ENCODE measurements around the gene LMF1.
"Not testable (repeated sequence)": the region's sequence is repeated elsewhere in the genome, so short reads cannot be mapped to it uniquely, and the experiment has no call there.

Gene LMF1

DNA sequence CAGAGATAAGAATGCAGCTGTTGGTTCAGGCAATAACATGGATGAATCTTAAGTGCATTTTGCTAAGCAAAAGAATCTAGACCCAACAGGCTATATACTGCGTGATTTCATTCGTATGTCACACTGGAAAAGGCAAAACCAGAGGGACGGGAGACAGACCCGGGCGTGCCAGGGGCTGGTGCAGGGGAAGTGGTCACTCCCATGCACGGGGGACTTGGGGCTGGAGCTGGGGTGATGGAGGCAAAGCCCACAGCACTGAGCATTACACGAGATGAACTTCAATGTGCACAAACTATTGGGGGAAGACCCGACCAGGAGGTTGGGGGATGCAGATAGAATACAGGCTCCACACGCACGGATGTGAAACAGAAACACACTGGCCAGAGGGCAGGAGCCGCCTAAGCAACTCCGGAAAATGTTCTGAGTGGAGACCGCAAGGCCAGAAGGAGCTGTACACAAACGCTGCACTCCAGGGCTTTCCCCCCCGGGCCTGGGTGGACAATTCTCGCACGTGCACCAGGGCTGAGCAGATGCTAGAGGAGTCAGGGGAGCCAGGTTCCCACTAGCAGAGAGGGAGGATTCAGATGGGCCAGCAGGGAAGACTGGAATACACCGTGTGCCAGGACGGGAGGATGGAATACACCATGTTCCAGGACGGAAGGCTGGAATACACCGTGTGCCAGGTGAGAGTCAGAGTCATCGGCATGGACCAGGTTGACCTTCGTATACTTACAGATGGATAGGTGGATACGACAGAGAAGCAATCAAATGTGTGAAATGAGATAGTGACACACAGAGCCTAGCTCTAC is 11.3 kb downstream of the LMF1 start:
- Histone ChIP-seq H3K9ac (ENCODE audit: insufficient read length, low read depth) (no peak overlapping the region), H3K27me3 (ENCODE audit: insufficient read depth, insufficient read length) (no peaks in the 10 kb centered on the region), H3K4me3 (ENCODE audit: insufficient read length, low read depth) (no peak overlapping the region), H3K36me3 (ENCODE audit: insufficient read depth, insufficient read length, low read length) (peaks cover under 1% of the 10 kb centered on the region), H3K4me1 (ENCODE audit: insufficient read depth, insufficient read length) (peaks cover 6% of the 10 kb centered on the region), H3K9me3 (ENCODE audit: insufficient read depth, low read length) (no peaks in the 10 kb centered on the region)
- no peak for DNase-seq (ENCODE audit: low read depth, low spot score)
- TF ChIP-seq ZNF274 (IDR thresholded peaks at IDR 0.05; ENCODE audit: low read depth, low read length) = no peak
- no peak for TF ChIP-seq YY1 (IDR thresholded peaks at IDR 0.05; ENCODE audit: insufficient read depth, insufficient read length)
- no peak for TF ChIP-seq SUZ12 (IDR thresholded peaks at IDR 0.05; ENCODE audit: extremely low read depth, insufficient read depth, insufficient read length)

DNA sequence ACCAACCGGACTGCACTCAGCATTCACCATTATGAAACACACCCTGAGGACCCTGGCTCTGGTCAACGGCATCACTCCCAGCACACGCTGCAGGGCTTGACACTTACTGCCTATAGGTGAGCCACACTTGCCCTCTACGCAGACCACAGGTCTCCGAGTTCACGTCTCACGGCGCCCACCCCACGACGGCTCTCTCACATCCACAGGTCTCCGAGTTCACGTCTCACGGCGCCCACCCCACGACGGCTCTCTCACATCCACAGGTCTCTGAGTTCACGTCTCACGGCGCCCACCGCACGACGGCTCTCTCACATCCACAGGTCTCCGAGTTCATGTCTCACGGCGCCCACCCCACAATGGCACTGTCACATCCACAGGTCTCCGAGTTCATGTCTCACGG is 15.0 kb downstream of the LMF1 start:
- peaks cover 18% of the 10 kb centered on the region for H3K36me3 ChIP-seq (ENCODE audit: insufficient read depth, insufficient read length, low read length)
- H3K9me3 ChIP-seq (ENCODE audit: insufficient read depth, low read length); H3K4me1 ChIP-seq (ENCODE audit: insufficient read depth, insufficient read length); H3K4me3 ChIP-seq (ENCODE audit: insufficient read length, low read depth); H3K9ac ChIP-seq (ENCODE audit: insufficient read length, low read depth); H3K27me3 ChIP-seq (ENCODE audit: insufficient read depth, insufficient read length); DNase-seq (ENCODE audit: low read depth, low spot score): not testable (repeated sequence)

DNA sequence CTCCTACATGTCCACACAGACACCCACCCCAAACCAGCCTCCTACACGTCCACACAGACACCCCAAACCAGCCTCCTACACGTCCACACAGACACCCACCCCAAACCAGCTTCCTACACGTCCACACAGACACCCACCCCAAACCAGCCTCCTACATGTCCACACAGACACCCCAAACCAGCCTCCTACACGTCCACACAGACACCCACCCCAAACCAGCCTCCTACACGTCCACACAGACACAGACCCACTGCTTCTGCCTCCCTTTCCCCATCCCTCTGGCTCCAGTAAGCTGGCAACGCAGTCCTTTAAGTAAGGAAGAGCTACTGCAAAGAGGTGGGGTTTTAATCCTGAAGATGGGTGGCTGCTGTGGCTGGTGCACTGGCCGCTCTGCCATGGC is 17.0 kb downstream of the LMF1 start:
- DNase-seq (ENCODE audit: low read depth, low spot score); H3K4me1 ChIP-seq (ENCODE audit: insufficient read depth, insufficient read length); H3K27me3 ChIP-seq (ENCODE audit: insufficient read depth, insufficient read length); H3K9me3 ChIP-seq (ENCODE audit: insufficient read depth, low read length); H3K9ac ChIP-seq (ENCODE audit: insufficient read length, low read depth); H3K4me3 ChIP-seq (ENCODE audit: insufficient read length, low read depth): not testable (repeated sequence)
- H3K36me3 ChIP-seq (ENCODE audit: insufficient read depth, insufficient read length, low read length) = peaks cover 18% of the 10 kb centered on the region

DNA sequence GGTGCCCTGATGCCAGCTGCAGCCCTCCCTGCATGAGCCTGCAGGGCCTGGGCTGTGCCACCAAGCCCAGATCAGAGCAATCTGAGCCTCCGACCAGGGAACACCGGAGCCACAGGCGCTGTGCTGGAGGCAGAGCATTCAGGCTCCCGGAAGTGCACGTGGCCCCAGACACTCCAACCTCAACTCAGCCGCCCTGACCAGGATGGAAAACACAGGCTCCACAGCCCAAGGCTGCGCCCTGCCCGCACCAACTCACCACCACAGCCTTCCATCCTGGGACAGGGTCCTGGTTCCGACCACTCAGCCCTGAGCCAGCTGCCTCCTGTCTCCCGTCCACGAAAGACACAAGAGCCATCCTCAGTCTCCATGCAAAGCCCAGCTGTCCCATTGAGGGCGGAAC is 18.5 kb downstream of the LMF1 start:
- no peaks in the 10 kb centered on the region for H3K27me3 ChIP-seq (ENCODE audit: insufficient read depth, insufficient read length)
- no peak for DNase-seq (ENCODE audit: low read depth, low spot score)
- H3K36me3 ChIP-seq (ENCODE audit: insufficient read depth, insufficient read length, low read length) = peaks cover 18% of the 10 kb centered on the region
- H3K9me3 ChIP-seq (ENCODE audit: insufficient read depth, low read length) = no peaks in the 10 kb centered on the region
- no peak overlapping the region for H3K4me3 ChIP-seq (ENCODE audit: insufficient read length, low read depth)
- H3K9ac ChIP-seq (ENCODE audit: insufficient read length, low read depth) = no peak overlapping the region
- TF ChIP-seq ZNF274 (IDR thresholded peaks at IDR 0.05; ENCODE audit: low read depth, low read length) (no peak), YY1 (IDR thresholded peaks at IDR 0.05; ENCODE audit: insufficient read depth, insufficient read length) (no peak), SUZ12 (IDR thresholded peaks at IDR 0.05; ENCODE audit: extremely low read depth, insufficient read depth, insufficient read length) (no peak)
- H3K4me1 ChIP-seq (ENCODE audit: insufficient read depth, insufficient read length) = no peaks in the 10 kb centered on the region

DNA sequence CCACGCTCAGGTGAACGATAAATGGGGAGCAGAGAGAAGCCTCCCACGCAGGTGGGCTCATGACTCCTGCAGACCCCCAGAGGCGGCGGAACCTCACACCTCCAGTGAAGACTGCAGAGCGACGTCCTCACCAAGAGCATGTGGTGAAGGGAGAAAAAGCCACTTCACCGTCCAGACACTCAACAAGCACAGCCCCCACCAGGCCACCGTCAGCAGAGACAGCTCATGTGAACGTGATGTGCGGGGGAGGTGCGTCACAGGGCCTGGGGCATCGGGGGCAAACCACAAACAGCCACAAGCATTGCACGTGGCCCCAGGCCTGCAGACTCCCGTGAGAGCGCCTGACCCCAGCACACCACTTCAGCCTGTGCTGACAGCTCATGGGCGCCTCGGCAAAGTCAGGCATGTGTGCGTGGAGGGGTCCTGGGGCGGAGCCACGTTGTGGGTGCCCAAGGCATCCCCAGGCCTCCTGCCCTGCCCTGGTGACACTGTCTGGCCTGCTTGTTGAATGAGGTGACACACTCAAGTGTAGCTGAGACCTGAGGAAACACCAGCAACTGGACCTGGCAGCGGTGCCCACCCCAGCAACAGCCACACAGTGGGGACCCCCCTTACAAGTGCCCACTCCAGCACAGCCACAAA is 19.0 kb downstream of the LMF1 start:
- no peak for DNase-seq (ENCODE audit: low read depth, low spot score)
- Histone ChIP-seq H3K27me3 (ENCODE audit: insufficient read depth, insufficient read length) (no peaks in the 10 kb centered on the region), H3K36me3 (ENCODE audit: insufficient read depth, insufficient read length, low read length) (peaks cover 18% of the 10 kb centered on the region), H3K9ac (ENCODE audit: insufficient read length, low read depth) (no peak overlapping the region), H3K4me1 (ENCODE audit: insufficient read depth, insufficient read length) (no peaks in the 10 kb centered on the region), H3K4me3 (ENCODE audit: insufficient read length, low read depth) (no peak overlapping the region), H3K9me3 (ENCODE audit: insufficient read depth, low read length) (no peaks in the 10 kb centered on the region)
- no peak for TF ChIP-seq ZNF274 (IDR thresholded peaks at IDR 0.05; ENCODE audit: low read depth, low read length)
- TF ChIP-seq SUZ12 (IDR thresholded peaks at IDR 0.05; ENCODE audit: extremely low read depth, insufficient read depth, insufficient read length) = no peak
- TF ChIP-seq YY1 (IDR thresholded peaks at IDR 0.05; ENCODE audit: insufficient read depth, insufficient read length) = no peak

DNA sequence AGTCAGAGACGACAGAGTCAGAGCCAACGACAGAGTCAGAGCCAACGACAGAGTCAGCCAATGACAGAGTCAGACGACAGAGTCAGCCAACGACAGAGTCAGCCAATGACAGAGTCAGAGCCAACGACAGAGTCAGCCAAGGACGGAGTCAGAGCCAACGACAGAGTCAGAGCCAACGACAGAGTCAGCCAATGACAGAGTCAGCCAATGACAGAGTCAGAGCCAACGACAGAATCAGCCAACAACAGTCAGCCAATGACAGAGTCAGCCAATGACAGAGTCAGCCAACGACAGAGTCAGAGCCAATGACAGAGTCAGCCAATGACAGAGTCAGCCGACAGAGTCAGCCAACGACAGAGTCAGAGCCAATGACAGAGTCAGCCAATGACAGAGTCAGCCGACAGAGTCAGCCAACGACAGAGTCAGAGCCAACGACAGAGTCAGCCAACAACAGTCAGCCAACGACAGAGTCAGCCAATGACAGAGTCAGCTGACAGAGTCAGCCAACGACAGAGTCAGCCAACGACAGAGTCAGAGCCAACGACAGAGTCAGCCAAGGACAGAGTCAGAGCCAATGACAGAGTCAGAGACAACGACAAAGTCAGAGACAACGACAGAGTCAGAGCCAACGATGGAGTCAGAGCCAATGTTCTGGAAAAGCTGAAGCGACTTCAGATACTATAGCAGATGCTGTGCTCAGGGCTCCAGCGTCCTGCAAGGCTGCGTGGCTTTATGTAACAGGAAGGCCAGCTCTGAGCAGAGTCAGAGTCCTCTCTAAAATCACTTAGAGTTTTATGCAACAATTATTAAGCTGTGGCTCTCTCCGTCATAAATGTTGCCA is 19.8 kb downstream of the LMF1 start:
- H3K36me3 ChIP-seq (ENCODE audit: insufficient read depth, insufficient read length, low read length) = peaks cover 18% of the 10 kb centered on the region
- not testable (repeated sequence) for DNase-seq (ENCODE audit: low read depth, low spot score); H3K4me1 ChIP-seq (ENCODE audit: insufficient read depth, insufficient read length); H3K4me3 ChIP-seq (ENCODE audit: insufficient read length, low read depth); H3K9me3 ChIP-seq (ENCODE audit: insufficient read depth, low read length); H3K27me3 ChIP-seq (ENCODE audit: insufficient read depth, insufficient read length); H3K9ac ChIP-seq (ENCODE audit: insufficient read length, low read depth)

DNA sequence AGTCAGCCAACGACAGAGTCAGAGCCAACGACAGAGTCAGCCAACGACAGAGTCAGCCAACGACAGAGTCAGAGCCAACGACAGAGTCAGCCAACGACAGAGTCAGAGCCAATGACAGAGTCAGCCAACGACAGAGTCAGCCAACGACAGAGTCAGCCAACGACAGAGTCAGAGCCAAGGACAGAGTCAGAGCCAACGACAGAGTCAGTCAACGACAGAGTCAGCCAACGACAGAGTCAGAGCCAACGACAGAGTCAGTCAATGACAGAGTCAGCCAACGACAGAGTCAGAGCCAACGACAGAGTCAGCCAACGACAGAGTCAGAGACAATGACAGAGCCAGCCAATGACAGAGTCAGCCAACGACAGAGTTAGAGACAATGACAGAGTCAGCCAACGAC is 22.0 kb downstream of the LMF1 start:
- H3K4me3 ChIP-seq (ENCODE audit: insufficient read length, low read depth); H3K9me3 ChIP-seq (ENCODE audit: insufficient read depth, low read length); H3K4me1 ChIP-seq (ENCODE audit: insufficient read depth, insufficient read length); H3K27me3 ChIP-seq (ENCODE audit: insufficient read depth, insufficient read length); H3K9ac ChIP-seq (ENCODE audit: insufficient read length, low read depth); DNase-seq (ENCODE audit: low read depth, low spot score): not testable (repeated sequence)
- H3K36me3 ChIP-seq (ENCODE audit: insufficient read depth, insufficient read length, low read length) = peaks cover 12% of the 10 kb centered on the region

DNA sequence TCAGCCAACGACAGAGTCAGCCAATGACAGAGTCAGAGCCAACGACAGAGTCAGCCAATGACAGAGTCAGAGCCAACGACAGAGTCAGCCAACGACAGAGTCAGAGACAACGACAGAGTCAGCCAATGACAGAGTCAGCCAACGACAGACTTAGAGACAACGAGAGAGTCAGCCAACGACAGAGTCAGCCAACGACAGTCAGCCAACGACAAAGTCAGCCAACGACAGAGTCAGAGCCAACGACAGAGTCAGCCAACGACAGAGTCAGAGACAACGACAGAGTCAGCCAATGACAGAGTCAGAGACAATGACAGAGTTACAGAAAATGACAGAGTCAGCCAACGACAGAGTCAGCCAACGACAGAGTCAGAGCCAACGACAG is 22.9 kb downstream of the LMF1 start:
- DNase-seq (ENCODE audit: low read depth, low spot score); H3K27me3 ChIP-seq (ENCODE audit: insufficient read depth, insufficient read length); H3K4me1 ChIP-seq (ENCODE audit: insufficient read depth, insufficient read length); H3K9ac ChIP-seq (ENCODE audit: insufficient read length, low read depth); H3K9me3 ChIP-seq (ENCODE audit: insufficient read depth, low read length); H3K4me3 ChIP-seq (ENCODE audit: insufficient read length, low read depth): not testable (repeated sequence)
- peaks cover 12% of the 10 kb centered on the region for H3K36me3 ChIP-seq (ENCODE audit: insufficient read depth, insufficient read length, low read length)
